ENCODE measurements around the gene UMODL1. TPM values are rescaled to one million over a fixed set of nuclear protein-coding genes. Genes with fewer than 3 reads are reported as not detected.

UMODL1 gene
- total and polyA plus RNA-seq, 10 donors: 0.02 to 0.85 (median 0.09) TPM; not detected in 3

DNA sequence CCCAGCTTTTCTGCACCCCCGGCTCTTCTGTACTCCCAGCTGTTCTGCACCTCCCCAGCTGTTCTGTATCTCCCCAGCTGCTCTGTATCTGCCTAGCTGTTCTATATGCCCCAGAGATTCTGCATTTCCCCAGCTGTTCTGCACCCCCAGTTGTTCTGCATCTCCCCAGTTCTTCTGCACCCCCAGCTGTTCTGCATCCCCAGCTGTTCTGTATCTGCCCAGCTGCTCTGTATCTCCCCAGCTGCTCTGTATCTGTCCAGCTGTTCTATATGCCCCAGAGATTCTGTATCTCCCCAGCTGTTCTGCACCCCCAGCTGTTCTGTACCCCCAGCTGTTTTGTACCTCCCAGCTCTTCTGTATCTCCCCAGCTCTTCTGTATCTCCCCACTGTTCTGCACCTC, 41.1 kb downstream of the UMODL1 start:
- peaks cover 5 to 20% (median 17%) of the 10 kb centered on the region in 6 donors for H3K4me1 ChIP-seq
- DNase-seq: no peak
- peaks cover 0 to 34% (median 0%) of the 10 kb centered on the region in 7 donors for H3K27me3 ChIP-seq (replicated peaks in 1 of 7)
- no peak overlapping the region for H3K4me3 ChIP-seq
- TF ChIP-seq POLR2AphosphoS5 (IDR thresholded peaks at IDR 0.05): no peak
- TF ChIP-seq, protein P1, sequence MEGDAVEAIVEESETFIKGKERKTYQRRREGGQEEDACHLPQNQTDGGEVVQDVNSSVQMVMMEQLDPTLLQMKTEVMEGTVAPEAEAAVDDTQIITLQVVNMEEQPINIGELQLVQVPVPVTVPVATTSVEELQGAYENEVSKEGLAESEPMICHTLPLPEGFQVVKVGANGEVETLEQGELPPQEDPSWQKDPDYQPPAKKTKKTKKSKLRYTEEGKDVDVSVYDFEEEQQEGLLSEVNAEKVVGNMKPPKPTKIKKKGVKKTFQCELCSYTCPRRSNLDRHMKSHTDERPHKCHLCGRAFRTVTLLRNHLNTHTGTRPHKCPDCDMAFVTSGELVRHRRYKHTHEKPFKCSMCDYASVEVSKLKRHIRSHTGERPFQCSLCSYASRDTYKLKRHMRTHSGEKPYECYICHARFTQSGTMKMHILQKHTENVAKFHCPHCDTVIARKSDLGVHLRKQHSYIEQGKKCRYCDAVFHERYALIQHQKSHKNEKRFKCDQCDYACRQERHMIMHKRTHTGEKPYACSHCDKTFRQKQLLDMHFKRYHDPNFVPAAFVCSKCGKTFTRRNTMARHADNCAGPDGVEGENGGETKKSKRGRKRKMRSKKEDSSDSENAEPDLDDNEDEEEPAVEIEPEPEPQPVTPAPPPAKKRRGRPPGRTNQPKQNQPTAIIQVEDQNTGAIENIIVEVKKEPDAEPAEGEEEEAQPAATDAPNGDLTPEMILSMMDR (IDR thresholded peaks at IDR 0.05 in 8 of 11, conservative IDR thresholded peaks at IDR 0.05 in 3 of 11): no peak
- no peak for TF ChIP-seq POLR2A (IDR thresholded peaks at IDR 0.05)
- no peaks in the 10 kb centered on the region for H3K36me3 ChIP-seq
- WGBS, 5 donors: 74 to 100% (median 78%) methylated on average over 1 of the region's 1 CpG
- no peaks in the 10 kb centered on the region for H3K9me3 ChIP-seq
- H3K27ac ChIP-seq: no peak overlapping the region
- intact Hi-C loops (cut with DNase I; ENCODE audit: low total_unique reads): no loop called here

DNA sequence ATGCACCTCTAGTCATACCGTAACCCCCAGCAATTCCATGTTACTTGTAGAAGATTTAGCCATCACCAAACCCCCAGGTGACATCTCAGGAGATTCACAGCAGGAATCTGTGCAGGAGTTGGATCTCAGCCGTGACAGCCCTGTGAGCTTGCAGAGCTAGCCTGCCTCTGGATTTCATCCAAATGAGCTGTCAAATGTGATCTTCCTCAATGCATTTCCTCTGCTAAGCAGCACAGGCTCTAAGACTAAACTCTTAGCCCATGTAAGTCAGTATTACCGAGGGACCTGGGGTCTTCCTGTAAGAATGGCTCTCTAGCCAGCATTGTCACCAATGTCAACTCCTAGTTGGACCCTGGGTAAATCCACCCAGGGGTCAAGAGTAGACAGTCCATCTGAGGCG, 41.7 kb downstream of the UMODL1 start:
- TF ChIP-seq POLR2A (IDR thresholded peaks at IDR 0.05) (no peak), POLR2AphosphoS5 (IDR thresholded peaks at IDR 0.05) (no peak)
- TF ChIP-seq, protein P1 (IDR thresholded peaks at IDR 0.05 in 8 of 11, conservative IDR thresholded peaks at IDR 0.05 in 3 of 11): no peak
- Histone ChIP-seq H3K36me3 (no peaks in the 10 kb centered on the region), H3K4me3 (no peak overlapping the region), H3K4me1 (peaks cover 0 to 20% (median 17%) of the 10 kb centered on the region in 6 donors), H3K27ac (no peak overlapping the region), H3K9me3 (no peaks in the 10 kb centered on the region), H3K27me3 (replicated peaks in 1 of 7) (peaks cover 0 to 39% (median 0%) of the 10 kb centered on the region in 7 donors)
- DNase-seq: no peak
- 40 to 53% (median 48%) methylated on average over 4 of the region's 4 CpGs for WGBS, 5 donors
- intact Hi-C loops (cut with DNase I; ENCODE audit: low total_unique reads): no loop called here

DNA sequence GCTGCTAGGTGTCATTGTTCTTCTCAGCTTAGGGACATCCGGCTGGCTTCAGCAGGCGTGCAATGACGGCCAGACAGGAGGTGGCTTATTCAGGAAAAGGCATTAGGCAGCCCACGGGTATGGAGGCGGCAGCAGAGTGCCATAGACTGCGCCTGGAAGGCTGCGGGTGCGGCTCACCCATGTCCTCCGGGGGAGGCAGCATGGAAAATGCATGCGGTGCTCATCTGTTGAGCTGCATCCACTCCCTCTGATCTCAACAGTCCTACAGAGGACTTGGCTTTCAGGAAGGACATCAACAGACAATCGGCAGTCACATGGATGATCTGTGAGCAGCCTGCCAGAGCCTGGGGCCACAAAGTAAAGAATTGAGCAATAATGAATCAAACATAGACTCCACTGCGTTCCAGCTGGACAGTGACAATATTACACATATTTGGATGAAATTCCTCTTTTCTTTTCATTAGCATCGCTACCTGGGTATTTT, 42.9 kb downstream of the UMODL1 start:
- Histone ChIP-seq H3K27ac (no peak overlapping the region), H3K27me3 (replicated peaks in 1 of 7) (peaks cover 0 to 50% (median 7%) of the 10 kb centered on the region in 7 donors), H3K36me3 (no peaks in the 10 kb centered on the region), H3K4me3 (no peak overlapping the region), H3K9me3 (no peaks in the 10 kb centered on the region), H3K4me1 (peaks cover 0 to 23% (median 19%) of the 10 kb centered on the region in 6 donors)
- TF ChIP-seq, protein P1 (IDR thresholded peaks at IDR 0.05 in 8 of 11, conservative IDR thresholded peaks at IDR 0.05 in 3 of 11): peak in 1 of 11 experiments; percentile 8
- TF ChIP-seq POLR2AphosphoS5 (IDR thresholded peaks at IDR 0.05) (no peak), POLR2A (IDR thresholded peaks at IDR 0.05) (no peak)
- intact Hi-C loops (cut with DNase I; ENCODE audit: low total_unique reads): no loop called here
- 59 to 79% (median 65%) methylated on average over 13 of the region's 13 CpGs for WGBS, 5 donors
- DNase-seq: peak; percentile 60

- intact Hi-C loops (cut with DNase I; ENCODE audit: low total_unique reads): loop anchor here (5.0 kb wide), 1 partner anchor 107 kb away; no protein-coding TSS in a partner anchor
- WGBS, 5 donors: 64 to 96% (median 92%) methylated on average over 7 of the region's 7 CpGs
- H3K4me1 ChIP-seq: peaks cover 0 to 30% (median 23%) of the 10 kb centered on the region in 6 donors
- no peak overlapping the region for H3K4me3 ChIP-seq
- H3K27me3 ChIP-seq (replicated peaks in 1 of 7): peaks cover 0 to 57% (median 8%) of the 10 kb centered on the region in 7 donors
- no peak for TF ChIP-seq POLR2AphosphoS5 (IDR thresholded peaks at IDR 0.05)
- TF ChIP-seq, protein P1 (IDR thresholded peaks at IDR 0.05 in 8 of 11, conservative IDR thresholded peaks at IDR 0.05 in 3 of 11): no peak
- no peak for TF ChIP-seq POLR2A (IDR thresholded peaks at IDR 0.05)
- no peak for DNase-seq
- no peak overlapping the region for H3K27ac ChIP-seq
- no peaks in the 10 kb centered on the region for H3K36me3 ChIP-seq
- no peaks in the 10 kb centered on the region for H3K9me3 ChIP-seq
Observed at GRCh38 chr21:42114646-42115045, 43.5 kb downstream of the UMODL1 start.
